Neural crest cell (in vitro differentiated cells): ENCODE results near the gene CABP4. TPM values are rescaled to one million over a fixed set of nuclear protein-coding genes. Genes with fewer than 3 reads are reported as not detected.
"Not testable (repeated sequence)": the region's sequence is repeated elsewhere in the genome, so short reads cannot be mapped to it uniquely, and the experiment has no call there.

Experiments used
- DNase-seq: peaks from one replicate; pipeline ENCODE4 v3.0.0; 2021; ENCODE audit warnings: low read depth, mixed read lengths, low spot score
- H3K27ac Mint-ChIP-seq: one replicate; pipeline ENCODE4 v1.8.0; 2021; ENCODE audit warnings: mild to moderate bottlenecking, mixed read lengths; ENCODE audit not compliant: unreplicated experiment
- H3K27me3 Mint-ChIP-seq: 2 replicates; pipeline ENCODE4 v1.8.0; 2021; ENCODE audit warnings: low read depth, mild to moderate bottlenecking, mixed read lengths
- H3K36me3 Mint-ChIP-seq: 2 replicates; pipeline ENCODE4 v1.8.0; 2021; ENCODE audit warnings: low read depth, mild to moderate bottlenecking, mixed read lengths
- H3K4me1 Mint-ChIP-seq: 2 replicates; pipeline ENCODE4 v1.8.0; 2021; ENCODE audit warnings: mixed read lengths
- H3K4me3 Mint-ChIP-seq: one replicate; pipeline ENCODE4 v1.8.0; 2021; ENCODE audit warnings: mild to moderate bottlenecking, mixed read lengths
- H3K9me3 Mint-ChIP-seq: 2 replicates; pipeline ENCODE4 v1.8.0; 2021; ENCODE audit warnings: mixed read lengths
- total RNA-seq: library from RNA; stranded (reverse); gene quantifications from 2 replicates; pipeline ENCODE4 v1.2.1, GENCODE V29; 2021
- TF ChIP-seq, protein P1 (sequence below): fragments of 200-600 bp; sonication (generic); conservative IDR thresholded peaks from 2 replicates; pipeline ENCODE4 v1.5.0; 2021; ENCODE audit warnings: antibody characterized with exemption, mild to moderate bottlenecking

Gene CABP4
- total RNA-seq, 1 donor from 2014 or later = not detected

DNA sequence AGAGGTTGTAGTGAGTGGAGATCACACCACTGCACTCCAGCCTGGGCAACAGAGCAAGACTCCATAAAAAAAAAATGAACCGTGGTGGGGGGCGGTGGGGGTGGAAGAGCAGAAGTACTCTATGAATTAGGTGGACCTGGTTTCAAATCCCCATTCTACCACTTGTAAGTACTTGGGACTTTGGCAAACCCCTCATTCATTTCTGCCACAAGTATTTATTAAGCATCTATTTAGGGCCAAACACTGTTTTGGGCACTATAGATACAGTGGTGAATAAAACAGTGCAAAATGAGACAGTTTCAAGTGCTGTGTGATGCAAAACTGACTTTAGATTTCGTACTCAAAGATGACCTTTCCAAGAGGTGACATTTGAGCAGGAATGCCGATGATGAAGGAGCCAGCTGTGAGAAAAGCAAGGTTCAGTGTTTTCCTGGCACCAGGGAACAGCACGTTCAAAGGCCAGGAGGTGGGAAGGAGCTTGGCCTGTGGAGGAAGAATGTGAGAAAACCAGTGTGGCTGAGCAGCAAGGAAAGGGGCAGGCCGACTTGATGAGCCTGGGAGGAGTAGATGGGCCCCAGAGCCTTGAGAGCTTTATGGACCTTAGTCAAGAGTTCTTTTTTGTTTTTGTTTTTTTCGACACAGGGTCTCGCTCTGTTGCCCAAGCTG is 15.3 kb downstream of the CABP4 start:
- H3K27ac Mint-ChIP-seq = no peak overlapping the region

DNA sequence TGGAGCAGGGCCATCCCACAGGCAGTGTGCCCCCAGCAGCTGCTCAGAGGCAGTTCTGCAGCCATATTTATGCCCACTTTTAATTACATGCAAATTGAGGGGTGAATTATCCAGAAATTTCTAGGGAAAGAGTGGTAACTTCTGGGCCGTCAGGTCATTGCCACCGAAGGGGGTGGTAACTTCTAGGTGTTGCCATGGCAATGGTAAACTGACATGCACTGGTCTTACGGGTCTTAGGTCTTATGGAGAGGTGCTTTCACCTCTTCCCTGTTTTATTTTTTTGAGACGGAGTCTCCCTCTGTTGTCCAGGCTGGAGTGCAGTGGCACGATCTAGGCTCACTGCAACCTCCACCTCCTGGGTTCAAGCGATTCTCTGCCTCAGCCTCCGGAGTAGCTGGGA is 17.7 kb downstream of the CABP4 start:
- peaks cover 2% of the 10 kb centered on the region for H3K27me3 Mint-ChIP-seq
- TF ChIP-seq, protein P1, sequence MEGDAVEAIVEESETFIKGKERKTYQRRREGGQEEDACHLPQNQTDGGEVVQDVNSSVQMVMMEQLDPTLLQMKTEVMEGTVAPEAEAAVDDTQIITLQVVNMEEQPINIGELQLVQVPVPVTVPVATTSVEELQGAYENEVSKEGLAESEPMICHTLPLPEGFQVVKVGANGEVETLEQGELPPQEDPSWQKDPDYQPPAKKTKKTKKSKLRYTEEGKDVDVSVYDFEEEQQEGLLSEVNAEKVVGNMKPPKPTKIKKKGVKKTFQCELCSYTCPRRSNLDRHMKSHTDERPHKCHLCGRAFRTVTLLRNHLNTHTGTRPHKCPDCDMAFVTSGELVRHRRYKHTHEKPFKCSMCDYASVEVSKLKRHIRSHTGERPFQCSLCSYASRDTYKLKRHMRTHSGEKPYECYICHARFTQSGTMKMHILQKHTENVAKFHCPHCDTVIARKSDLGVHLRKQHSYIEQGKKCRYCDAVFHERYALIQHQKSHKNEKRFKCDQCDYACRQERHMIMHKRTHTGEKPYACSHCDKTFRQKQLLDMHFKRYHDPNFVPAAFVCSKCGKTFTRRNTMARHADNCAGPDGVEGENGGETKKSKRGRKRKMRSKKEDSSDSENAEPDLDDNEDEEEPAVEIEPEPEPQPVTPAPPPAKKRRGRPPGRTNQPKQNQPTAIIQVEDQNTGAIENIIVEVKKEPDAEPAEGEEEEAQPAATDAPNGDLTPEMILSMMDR = no peak
- no peak for DNase-seq
- H3K27ac Mint-ChIP-seq = no peak overlapping the region
- peaks cover 3% of the 10 kb centered on the region for H3K9me3 Mint-ChIP-seq
- H3K4me1 Mint-ChIP-seq = peaks cover 9% of the 10 kb centered on the region
- no peak overlapping the region for H3K4me3 Mint-ChIP-seq
- H3K36me3 Mint-ChIP-seq = peaks cover 3% of the 10 kb centered on the region

More for the DNA sequence above, 15.3 kb downstream of the CABP4 start:
- TF ChIP-seq, protein P1 = no peak
- Mint-ChIP-seq H3K4me3 (peak overlapping the region; percentile 77), H3K9me3 (no peaks in the 10 kb centered on the region), H3K4me1 (peaks cover 10% of the 10 kb centered on the region), H3K27me3 (peaks cover 2% of the 10 kb centered on the region), H3K36me3 (no peaks in the 10 kb centered on the region)
- no peak for DNase-seq

DNA sequence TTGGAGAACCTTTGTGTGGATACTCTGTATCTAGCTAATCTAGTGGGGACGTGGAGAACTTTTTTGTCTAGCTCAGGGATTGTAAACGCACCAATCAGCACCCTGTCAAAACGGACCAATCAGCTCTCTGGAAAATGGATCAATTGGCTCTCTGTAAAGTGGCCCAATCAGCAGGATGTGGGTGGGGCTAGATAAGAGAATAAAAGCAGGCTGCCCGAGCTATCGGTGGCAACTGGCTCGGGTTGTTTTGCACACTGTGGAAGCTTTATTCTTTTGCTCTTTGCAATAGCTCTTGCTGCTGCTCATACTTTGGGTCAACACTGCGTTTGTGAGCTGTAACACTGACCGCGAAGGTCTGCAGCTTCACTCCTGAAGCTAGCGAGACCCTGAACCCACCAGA is 21.5 kb downstream of the CABP4 start:
- H3K27me3 Mint-ChIP-seq, H3K4me3 Mint-ChIP-seq, H3K9me3 Mint-ChIP-seq, H3K4me1 Mint-ChIP-seq, H3K36me3 Mint-ChIP-seq, H3K27ac Mint-ChIP-seq, DNase-seq: not testable (repeated sequence)

DNA sequence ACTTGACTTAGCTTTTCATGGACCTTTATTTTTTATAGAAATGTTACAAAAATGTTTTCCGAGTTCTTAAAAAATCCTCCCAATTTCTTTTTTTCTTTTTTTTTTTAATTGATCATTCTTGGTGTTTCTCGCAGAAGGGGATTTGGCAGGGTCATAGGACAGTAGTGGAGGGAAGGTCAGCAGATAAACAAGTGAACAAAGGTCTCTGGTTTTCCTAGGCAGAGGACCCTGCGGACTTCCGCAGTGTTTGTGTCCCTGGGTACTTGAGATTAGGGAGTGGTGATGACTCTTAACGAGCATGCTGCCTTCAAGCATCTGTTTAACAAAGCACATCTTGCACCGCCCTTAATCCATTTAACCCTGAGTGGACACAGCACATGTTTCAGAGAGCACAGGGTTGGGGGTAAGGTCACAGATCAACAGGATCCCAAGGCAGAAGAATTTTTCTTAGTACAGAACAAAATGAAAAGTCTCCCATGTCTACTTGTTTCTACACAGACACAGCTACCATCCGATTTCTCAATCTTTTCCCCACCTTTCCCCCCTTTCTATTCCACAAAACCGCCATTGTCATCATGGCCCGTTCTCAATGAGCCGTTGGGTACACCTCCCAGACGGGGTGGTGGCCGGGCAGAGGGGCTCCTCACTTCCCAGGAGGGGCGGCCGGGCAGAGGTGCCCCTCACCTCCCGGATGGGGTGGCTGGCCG is 22.3 kb downstream of the CABP4 start:
- H3K9me3 Mint-ChIP-seq, H3K27ac Mint-ChIP-seq, DNase-seq, H3K27me3 Mint-ChIP-seq, H3K4me1 Mint-ChIP-seq, H3K36me3 Mint-ChIP-seq, H3K4me3 Mint-ChIP-seq: not testable (repeated sequence)

DNA sequence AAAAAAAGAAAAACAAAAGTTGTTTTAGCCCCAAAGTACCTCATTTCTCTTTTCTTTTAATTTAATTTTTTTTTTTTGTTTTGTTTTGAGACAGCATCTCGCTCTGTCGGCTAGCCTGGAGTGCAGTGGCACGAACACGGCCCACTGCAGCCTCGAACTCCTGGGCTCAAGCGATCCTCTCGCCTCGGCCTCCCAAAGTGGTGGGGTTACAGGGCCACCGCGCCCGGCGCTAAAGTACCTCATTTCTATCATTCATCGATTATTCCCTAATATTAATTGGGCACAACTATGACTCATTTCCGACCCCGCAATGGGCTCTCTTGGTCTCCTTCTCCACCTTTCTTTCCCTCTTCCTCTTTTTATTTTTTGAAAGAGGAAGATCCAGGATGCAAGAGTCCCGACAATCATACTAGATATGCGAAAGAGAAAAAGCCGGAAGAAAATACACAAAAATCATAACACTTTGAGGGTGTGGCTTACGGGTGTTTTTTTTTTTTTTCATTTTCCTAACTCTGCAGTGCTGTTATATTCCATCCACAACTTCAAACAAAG is 27.2 kb downstream of the CABP4 start:
- Mint-ChIP-seq H3K36me3 (peaks cover 7% of the 10 kb centered on the region), H3K9me3 (peaks cover 6% of the 10 kb centered on the region), H3K4me3 (peak overlapping the region; percentile 91), H3K4me1 (peaks cover 38% of the 10 kb centered on the region), H3K27me3 (peaks cover 3% of the 10 kb centered on the region), H3K27ac (no peak overlapping the region)
- TF ChIP-seq, protein P1 = no peak
- no peak for DNase-seq

DNA sequence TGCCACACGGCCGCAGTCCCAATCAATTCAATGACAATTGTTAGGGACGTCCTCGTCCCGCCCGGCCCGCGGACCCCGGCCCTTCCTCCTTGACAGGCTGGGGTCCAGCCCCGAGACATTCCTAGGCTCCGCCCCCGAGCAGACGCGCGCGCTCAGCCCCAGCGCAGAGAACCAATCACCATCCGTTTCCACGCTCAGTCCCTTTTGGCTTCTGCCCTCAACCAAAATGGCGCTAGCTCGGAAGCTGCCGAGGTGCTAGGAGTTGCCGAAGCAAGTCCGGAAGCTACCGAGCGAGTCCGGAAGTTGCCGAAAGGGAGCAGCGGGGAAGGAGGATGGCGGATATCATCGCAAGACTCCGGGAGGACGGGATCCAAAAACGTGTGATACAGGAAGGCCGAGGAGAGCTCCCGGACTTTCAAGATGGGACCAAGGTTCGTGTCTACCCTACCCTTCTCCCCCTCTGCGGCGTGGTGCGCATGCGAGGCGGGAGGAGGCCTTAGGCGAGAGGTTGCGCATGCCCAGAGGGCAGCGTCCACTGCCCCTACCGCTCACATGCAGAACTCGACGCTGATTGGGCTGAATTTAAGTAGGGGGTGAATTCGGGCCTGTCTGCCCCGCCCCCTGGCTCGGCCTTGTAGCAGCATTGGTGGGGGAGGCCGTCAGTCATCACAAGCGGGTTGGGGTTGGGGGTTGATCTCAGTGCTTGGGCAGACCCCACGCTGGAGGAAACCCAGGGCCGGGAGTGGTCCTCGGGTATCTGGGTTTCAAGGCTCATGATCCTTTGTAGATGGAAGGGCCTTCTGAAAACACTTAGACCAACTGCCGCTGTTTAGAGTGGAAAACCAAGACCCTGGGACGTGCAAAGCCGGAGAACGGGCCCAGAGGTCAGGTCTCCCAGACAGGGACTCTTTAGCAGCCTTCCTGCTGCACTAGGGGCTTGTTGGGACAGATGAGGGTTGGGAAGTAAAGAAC is 28.0 kb downstream of the CABP4 start, which contains the start of gene AIP:
Gene AIP (plus strand): TSS at position 200 of the 972 bp plus-strand sequence. CDS start 133 bp downstream, at position 333.
- H3K27me3 Mint-ChIP-seq = peaks cover 3% of the 10 kb centered on the region
- peak within 1 kb of the TSS; percentile 91 for H3K4me3 Mint-ChIP-seq
- peaks cover 7% of the 10 kb centered on the region for H3K36me3 Mint-ChIP-seq
- peaks cover 37% of the 10 kb centered on the region for H3K4me1 Mint-ChIP-seq
- TF ChIP-seq, protein P1 = peak; percentile 30
- H3K9me3 Mint-ChIP-seq = peaks cover 6% of the 10 kb centered on the region
- peak within 1 kb of the TSS; percentile 98 for H3K27ac Mint-ChIP-seq
- DNase-seq = peak; percentile 97
